Measurements from ENCODE around the gene GSTM3. TPM values are rescaled to one million over a fixed set of nuclear protein-coding genes. Genes with fewer than 3 reads are reported as not detected.
A peak's percentile ranks its signal among the peaks of the same experiment; 100 is the strongest.

GSTM3 gene
- total RNA-seq, result 10 to 100 TPM; 68.5 to 73.8 TPM

GRCh38 chr1:109740615-109741373, at the start of gene GSTM3:
Gene GSTM3 (minus strand): TSS chr1:109741038. CDS start chr1:109740287, 751 bp downstream.
- H3K27me3 ChIP-seq, result no peaks in the 10 kb centered on the region
- peak within 1 kb of the TSS; percentile 37 to 50 for H3K4me3 ChIP-seq
- WGBS, 2 donors, result 4 to 16% methylated on average over 8 to 10 of the region's 10 CpGs
- H3K4me1 ChIP-seq, result peaks cover 20% of the 10 kb centered on the region
- H3K9me3 ChIP-seq, result no peaks in the 10 kb centered on the region
- H3K36me3 ChIP-seq (replicated peaks in 1 of 2; ENCODE audit: insufficient read depth in 1 of 2, low read depth in 2 of 2), result no peaks in the 10 kb centered on the region
- DNase-seq, result no peak
- intact Hi-C loops (cut with DNase I), result no loop called here
- TF ChIP-seq CTCF (IDR thresholded peaks at IDR 0.05), result no peak
- no peak for TF ChIP-seq POLR2A (IDR thresholded peaks at IDR 0.05)
- peak; percentile 8 for ATAC-seq
- H3K27ac ChIP-seq, result peak within 1 kb of the TSS in 3 of 4 donors; percentile 48 to 81 (median 64)

GRCh38 chr1:109790329-109790728, 49.5 kb upstream of the GSTM3 start:
- intact Hi-C loops (cut with DNase I), result no loop called here
- DNase-seq (no peak), ATAC-seq (no peak)
- no peak overlapping the region for H3K4me3 ChIP-seq
- H3K27me3 ChIP-seq, result no peaks in the 10 kb centered on the region
- no peaks in the 10 kb centered on the region for H3K9me3 ChIP-seq
- H3K4me1 ChIP-seq, result peaks cover 30% of the 10 kb centered on the region
- WGBS, 2 donors, result 69 to 74% methylated on average over 2 of the region's 2 CpGs
- H3K27ac ChIP-seq, result no peak overlapping the region
- TF ChIP-seq POLR2A (IDR thresholded peaks at IDR 0.05) (no peak), CTCF (IDR thresholded peaks at IDR 0.05) (no peak)
- no peaks in the 10 kb centered on the region for H3K36me3 ChIP-seq (replicated peaks in 1 of 2; ENCODE audit: insufficient read depth in 1 of 2, low read depth in 2 of 2)

- peaks cover 30% of the 10 kb centered on the region for H3K4me1 ChIP-seq
- intact Hi-C loops (cut with DNase I), result no loop called here
These were observed 48.8 kb upstream of the GSTM3 start for GRCh38 chr1:109789551-109790180.

GRCh38 chr1:109788695-109789521, 48.1 kb upstream of the GSTM3 start:
- no peak for TF ChIP-seq POLR2A (IDR thresholded peaks at IDR 0.05)
- TF ChIP-seq CTCF (IDR thresholded peaks at IDR 0.05), result peak in 1 of 7 experiments; percentile 18
- intact Hi-C loops (cut with DNase I), result no loop called here
- 75 to 84% methylated on average over 9 of the region's 9 CpGs for WGBS, 2 donors
- no peak overlapping the region for H3K4me3 ChIP-seq
- ATAC-seq (no peak), DNase-seq (no peak)
- H3K9me3 ChIP-seq, result no peaks in the 10 kb centered on the region
- H3K27me3 ChIP-seq, result no peaks in the 10 kb centered on the region
- peaks cover 24% of the 10 kb centered on the region for H3K4me1 ChIP-seq
- no peak overlapping the region for H3K27ac ChIP-seq
- no peaks in the 10 kb centered on the region for H3K36me3 ChIP-seq (replicated peaks in 1 of 2; ENCODE audit: insufficient read depth in 1 of 2, low read depth in 2 of 2)

More at GRCh38 chr1:109789551-109790180, 48.8 kb upstream of the GSTM3 start:
- DNase-seq (no peak), ATAC-seq (no peak)
- Histone ChIP-seq H3K9me3 (no peaks in the 10 kb centered on the region), H3K27me3 (no peaks in the 10 kb centered on the region), H3K36me3 (replicated peaks in 1 of 2; ENCODE audit: insufficient read depth in 1 of 2, low read depth in 2 of 2) (no peaks in the 10 kb centered on the region), H3K27ac (no peak overlapping the region), H3K4me3 (no peak overlapping the region)
- 77 to 79% methylated on average over 9 of the region's 9 CpGs for WGBS, 2 donors
- no peak for TF ChIP-seq CTCF (IDR thresholded peaks at IDR 0.05)
- TF ChIP-seq POLR2A (IDR thresholded peaks at IDR 0.05), result no peak

All from body of pancreas (tissue), 4 donors.